HG03196 (cell line): ENCODE results near the gene KLRK1.
"Not testable (repeated sequence)": the region's sequence is repeated elsewhere in the genome, so short reads cannot be mapped to it uniquely, and the experiment has no call there.

ENCODE experiments used
- ATAC-seq: cut with Tn5 transposase; IDR thresholded peaks from one replicate; pipeline ENCODE4 v1.9.1; 2021; ENCODE audit not compliant: unreplicated experiment

The KLRK1 gene

DNA sequence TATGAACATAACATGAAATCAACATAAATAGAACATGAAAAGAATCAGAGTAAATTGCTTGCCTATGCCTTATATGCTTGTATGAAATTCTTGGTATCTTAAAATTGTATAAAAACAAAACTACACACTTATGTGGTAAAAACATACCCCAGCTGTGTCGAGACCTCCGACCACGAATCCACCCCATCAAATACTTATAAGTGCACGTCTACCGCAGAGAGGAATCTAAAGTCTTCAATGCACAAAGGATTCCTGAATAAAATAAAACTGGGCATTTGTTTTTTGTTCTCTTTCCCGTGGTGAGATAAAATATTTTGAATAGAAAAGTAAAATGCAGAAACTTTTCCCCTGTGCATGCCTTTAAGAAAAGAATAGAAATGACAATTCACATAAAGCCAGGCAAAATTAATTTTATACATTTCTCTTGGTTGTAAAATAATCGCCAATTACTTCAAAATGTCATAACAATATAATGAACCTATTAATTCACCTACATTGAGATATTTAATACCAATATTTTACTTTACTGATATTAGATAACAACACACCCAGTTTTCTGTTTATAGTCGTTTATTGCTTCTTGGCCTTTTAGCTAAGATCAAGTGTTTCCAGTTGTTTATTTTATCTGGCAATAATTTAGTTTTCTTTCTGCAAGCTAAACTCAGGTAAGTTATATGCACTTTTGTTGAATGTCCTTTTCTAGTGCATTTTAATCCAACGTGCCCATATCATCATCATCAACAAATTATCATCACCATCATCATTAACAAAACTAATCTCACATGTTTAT, 1.0 kb downstream of the KLRK1 start:
- ATAC-seq: no peak

- ATAC-seq: not testable (repeated sequence)
These were observed 2.3 kb downstream of the KLRK1 start for GRCh38 chr12:10387498-10387897.

GRCh38 chr12:10386857-10387256, 3.0 kb downstream of the KLRK1 start:
- no peak for ATAC-seq

DNA sequence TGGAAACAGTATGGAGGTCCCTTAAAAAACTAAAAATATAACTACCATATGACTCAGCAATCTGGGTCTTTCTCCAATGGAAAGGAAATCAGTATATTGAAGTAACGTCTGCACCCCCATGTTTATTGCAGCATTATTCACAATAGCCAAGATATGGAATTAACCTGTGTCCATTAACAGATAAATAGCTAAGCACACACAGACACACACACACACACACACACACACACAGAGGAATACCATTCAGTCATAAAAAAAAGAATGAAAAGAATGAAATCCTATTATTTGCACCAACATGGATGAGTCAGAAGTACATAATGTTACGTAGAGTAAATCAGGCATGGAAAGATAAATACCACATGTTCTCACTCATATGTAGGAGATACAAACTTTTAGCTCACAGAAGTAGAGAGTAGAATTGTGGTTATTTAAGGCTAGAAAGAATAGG, 4.7 kb downstream of the KLRK1 start:
- no peak for ATAC-seq

DNA sequence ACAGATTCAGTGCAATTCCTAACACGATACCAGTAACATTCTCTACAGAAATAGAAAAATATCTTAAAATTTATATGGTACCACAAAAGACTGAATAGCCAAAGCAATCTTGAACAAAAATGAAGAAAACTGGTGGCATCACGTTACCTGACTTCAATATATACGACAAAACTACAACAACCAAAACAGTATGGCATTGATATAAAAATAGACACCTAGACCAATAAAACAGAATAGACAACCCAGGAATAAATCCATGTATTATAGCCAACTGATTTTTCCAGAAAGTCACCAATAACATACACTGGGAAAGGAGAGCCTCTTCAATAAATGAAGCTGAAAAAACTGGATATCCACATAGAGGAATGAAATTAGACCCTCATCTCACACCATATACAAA, 5.7 kb downstream of the KLRK1 start:
- no peak for ATAC-seq

DNA sequence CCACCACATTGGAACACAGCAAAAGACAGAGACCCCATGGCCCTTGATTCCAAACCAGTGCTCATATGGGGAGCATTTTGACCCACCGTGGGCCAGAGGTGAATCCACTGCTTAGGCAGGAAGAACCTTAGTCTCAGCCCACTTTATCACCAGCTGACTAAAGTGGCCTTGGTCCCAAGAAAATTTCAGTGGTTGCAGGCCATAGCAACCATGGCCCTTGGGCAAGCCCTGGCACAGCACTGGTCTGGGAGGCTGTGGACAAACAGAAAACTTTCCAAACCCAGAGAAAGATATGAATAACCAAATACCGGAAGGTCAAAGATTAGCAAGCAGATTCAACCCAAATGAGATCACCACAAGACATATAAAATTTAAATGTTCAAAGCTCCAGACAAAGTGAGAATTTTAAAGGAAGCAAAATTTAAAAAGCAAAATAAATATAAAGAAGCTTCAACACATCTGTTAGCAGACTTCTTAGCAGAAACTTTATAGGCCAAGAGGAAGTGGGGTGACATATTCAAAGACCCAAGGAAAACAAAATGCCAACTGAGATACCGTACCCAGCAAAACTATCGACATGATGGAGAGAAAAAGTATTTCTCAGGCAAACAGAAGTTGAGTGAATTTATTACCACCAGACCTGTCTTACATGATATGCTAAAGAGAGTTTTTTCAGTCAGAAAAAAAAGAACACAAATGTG, 7.8 kb downstream of the KLRK1 start:
- ATAC-seq: no peak

- ATAC-seq: not testable (repeated sequence)
These were observed 11.1 kb downstream of the KLRK1 start for GRCh38 chr12:10378737-10379136.

DNA sequence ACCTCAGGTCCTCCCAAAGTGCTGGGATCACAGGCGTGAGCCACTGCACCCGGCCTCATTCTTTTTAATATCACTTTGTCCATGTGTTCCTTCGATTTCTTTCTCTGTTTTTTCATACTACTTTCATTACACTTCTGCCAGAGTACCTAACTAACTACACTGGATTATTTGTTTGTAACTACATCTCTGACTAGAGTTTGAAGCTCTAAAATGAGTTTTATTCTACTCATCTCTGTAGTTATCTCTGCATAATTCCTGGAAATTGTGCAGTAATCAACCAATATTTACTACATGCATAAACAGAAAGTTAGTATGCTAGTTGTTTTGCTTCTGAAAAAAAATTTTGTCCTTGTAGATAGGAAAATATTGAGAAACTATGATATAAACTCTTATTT, 15.2 kb downstream of the KLRK1 start:
- ATAC-seq: no peak

GRCh38 chr12:10372559-10372958, 17.3 kb downstream of the KLRK1 start:
- ATAC-seq: no peak

DNA sequence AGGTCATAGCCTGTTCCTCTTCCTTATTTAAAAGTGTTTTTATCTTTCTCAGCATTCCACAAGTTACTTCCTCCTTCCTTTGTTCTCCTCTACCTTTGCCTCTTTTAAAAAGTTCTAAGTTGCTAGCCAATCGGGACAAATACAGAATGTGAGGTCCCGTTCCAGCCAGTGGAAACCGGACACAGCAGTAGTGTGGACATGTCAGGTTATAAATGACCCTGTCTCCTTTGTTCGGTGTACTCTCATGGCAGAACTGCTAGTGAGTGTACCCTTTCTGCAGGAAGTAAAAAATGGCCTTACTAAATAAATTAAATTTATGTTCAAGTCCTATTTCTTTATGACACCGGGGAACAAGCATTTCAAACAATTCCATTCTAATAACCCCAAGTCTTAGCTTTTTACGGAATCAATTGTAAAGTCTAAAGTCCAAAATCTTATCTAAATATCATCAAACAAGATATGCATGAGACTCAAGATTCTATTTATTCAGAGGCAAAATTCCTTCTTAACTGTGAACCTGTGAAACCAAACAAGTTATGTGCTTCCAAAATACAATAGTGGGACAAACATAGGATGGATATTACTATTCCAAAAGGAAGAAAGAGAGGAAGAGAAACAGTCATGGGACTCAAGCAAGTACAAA, 17.8 kb downstream of the KLRK1 start:
- ATAC-seq: not testable (repeated sequence)

DNA sequence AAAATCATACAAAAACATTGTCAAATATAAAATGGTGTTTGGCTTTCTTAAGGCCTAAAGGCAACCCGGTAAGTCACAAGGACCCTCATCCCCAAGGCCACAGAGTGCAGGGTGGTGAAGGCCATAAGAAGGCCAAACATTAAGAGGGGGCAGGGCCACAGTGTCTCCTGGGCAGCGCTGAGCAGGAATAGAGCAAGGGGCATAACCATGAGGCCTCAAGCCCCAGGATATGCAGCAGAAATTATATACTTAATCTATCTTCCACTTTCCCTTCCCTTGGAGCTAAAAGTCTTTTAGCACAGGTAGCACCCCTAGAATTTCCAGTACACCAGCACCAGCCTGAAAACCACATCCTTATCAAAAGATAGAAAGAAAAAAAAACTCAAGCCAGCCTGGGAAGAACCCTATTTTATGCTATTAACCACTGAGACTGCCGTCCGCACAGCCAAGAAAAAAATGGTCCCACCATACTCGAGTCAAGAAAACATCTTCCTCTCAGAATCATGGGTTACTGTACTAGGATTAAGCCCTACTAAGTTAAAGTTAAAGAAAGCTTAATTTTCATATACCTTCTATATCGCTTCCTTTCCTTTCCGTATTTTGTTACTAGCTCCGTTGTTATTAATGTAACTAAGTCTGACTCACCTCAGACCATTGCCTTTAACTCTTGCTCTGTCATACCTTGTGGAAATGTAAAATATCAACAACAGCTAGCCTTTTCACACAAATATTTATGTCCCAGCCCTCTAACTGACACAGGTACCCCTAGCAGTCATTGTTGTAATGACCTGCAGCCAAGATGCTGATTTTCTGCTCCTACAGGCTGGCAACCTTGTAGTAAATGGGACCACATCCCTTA, 20.1 kb downstream of the KLRK1 start:
- ATAC-seq: no peak

GRCh38 chr12:10368206-10369171, 21.4 kb downstream of the KLRK1 start:
- ATAC-seq: no peak

DNA sequence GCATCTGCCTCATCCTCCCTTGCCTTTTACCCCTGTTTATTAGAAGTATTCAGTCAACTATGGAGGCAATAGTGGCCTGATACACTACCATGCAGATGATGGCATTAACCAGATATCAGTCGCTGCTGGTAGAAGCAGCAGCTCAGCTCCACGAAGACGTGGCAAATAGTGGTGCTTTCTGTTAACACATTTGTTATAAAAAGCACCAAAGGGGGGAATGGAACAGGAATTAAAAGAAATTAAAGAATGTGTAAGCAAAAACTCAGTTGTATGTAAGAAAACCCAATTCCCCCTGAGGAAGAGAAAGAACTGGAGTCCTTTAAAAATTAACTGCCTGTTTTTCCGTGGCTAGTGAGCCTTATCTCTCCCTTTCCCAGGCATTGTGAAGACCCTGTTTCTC, 22.1 kb downstream of the KLRK1 start:
- ATAC-seq: not testable (repeated sequence)

GRCh38 chr12:10366875-10367274, 23.0 kb downstream of the KLRK1 start:
- no peak for ATAC-seq

GRCh38 chr12:10365696-10366405, 24.0 kb downstream of the KLRK1 start:
- ATAC-seq: no peak

DNA sequence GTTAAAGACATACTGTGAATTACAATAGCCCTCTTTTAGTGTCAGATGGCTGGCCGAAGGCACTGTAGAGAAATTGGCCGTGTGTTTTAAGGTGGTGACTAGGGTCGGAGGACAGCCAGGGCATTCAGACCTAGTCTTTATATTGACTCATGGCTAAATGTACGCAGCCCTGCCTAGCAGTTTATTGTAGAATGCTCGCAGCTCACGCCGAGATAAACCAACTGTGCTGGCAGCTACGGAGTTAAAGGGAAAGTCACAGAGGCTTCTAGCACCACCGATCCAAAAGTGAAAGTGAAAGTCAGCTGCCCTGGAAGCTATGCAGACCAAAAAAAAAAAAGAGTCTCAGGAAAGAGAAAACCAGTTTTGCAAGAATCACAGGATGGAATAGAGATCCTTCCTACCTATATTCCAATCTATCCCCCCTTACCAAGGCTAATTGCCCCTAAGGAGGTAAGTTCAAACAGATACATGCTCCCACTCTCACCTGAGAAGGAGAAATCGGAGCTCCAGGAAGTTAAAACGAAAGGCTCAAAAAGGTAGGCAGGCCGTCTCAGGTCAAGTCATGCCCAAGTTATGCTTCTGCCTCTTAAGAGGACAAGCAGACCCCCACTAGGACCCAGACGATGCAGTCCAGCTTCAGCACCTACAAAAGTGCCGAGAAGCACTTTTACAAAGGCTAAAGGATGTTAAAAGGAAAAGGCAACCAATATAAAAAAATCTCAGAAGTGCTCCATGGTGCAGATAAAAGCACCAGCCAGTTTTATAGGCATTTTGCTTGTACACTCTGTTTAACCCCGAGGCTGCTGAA, 24.8 kb downstream of the KLRK1 start:
- peak; percentile 48 for ATAC-seq

- ATAC-seq: peak; percentile 90
These were observed 25.7 kb downstream of the KLRK1 start for GRCh38 chr12:10363914-10364814.

GRCh38 chr12:10363658-10363913, 26.3 kb downstream of the KLRK1 start:
- no peak for ATAC-seq
